Testis (tissue), 2 donors: ENCODE results near the gene TBC1D19.

Experiments used
- POLR2A ChIP-seq: fragments of 450-650 bp; IDR thresholded peaks from one replicate; pipeline ENCODE4 v1.6.1; 2017; ENCODE audit warnings: antibody characterized with exemption, mild to moderate bottlenecking, moderate library complexity
- TF ChIP-seq, protein P1 (sequence below), 3 experiments: fragments of 450-650 bp in 2 of 3; fragments of 200-600 bp in 1 of 3; sonication (generic) in 1 of 3; IDR thresholded peaks; one replicate each; pipeline ENCODE4 v1.5.1; 2016 to 2019; ENCODE audit warnings: antibody characterized with exemption in 3 of 3, mild to moderate bottlenecking in 2 of 3, moderate library complexity in 1 of 3

DNA sequence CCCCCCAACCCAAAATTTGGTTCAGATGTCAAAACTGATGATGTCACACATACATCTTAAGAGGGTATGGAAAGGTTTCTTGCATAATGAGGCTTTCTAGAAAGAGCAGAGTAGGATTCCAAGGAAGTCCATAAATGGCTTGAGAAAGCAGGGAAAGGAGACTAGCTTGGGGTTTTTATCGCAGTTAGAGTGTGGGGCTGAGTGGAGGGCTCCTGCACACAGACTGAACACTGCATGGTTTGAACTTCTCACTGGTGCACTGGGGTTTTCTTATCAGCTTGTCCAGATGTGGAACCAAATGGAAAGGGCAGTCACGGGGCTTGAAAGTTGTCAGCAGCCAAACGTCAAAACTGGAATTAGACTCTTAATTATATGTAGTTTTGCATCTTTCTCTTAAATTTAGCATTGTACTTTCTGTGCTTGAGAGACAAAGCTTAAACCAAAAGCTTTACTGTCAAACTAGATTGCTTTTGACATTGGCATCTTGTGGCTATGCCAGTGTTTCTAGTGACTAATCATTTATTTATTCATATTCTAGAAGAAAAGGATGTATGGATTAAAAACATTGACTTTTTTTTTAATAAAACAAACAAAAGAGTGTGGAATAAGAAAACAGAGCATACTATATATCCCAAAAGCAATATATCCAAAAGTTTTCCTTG, 198.4 kb downstream of the TBC1D19 start:
- TF ChIP-seq, protein P1, sequence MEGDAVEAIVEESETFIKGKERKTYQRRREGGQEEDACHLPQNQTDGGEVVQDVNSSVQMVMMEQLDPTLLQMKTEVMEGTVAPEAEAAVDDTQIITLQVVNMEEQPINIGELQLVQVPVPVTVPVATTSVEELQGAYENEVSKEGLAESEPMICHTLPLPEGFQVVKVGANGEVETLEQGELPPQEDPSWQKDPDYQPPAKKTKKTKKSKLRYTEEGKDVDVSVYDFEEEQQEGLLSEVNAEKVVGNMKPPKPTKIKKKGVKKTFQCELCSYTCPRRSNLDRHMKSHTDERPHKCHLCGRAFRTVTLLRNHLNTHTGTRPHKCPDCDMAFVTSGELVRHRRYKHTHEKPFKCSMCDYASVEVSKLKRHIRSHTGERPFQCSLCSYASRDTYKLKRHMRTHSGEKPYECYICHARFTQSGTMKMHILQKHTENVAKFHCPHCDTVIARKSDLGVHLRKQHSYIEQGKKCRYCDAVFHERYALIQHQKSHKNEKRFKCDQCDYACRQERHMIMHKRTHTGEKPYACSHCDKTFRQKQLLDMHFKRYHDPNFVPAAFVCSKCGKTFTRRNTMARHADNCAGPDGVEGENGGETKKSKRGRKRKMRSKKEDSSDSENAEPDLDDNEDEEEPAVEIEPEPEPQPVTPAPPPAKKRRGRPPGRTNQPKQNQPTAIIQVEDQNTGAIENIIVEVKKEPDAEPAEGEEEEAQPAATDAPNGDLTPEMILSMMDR (IDR thresholded peaks at IDR 0.05): no peak
- TF ChIP-seq POLR2A: no peak
